ENCODE results near the gene CIB2.

The CIB2 gene

GRCh38 chr15:78065973-78066946 is 65.0 kb downstream of the CIB2 start:
- no peak for DNase-seq (ENCODE audit: low read depth)

GRCh38 chr15:78065284-78065872 is 65.9 kb downstream of the CIB2 start:
- no peak for DNase-seq (ENCODE audit: low read depth)

GRCh38 chr15:78064544-78064943 is 66.7 kb downstream of the CIB2 start:
- DNase-seq (ENCODE audit: low read depth), result no peak

GRCh38 chr15:78063970-78064385 is 67.3 kb downstream of the CIB2 start:
- DNase-seq (ENCODE audit: low read depth), result no peak

- DNase-seq (ENCODE audit: low read depth), result no peak
These were observed 68.0 kb downstream of the CIB2 start for GRCh38 chr15:78063217-78063616.

- DNase-seq (ENCODE audit: low read depth), result peak; percentile 34
These were observed 69.2 kb downstream of the CIB2 start for GRCh38 chr15:78061963-78062427.

GRCh38 chr15:78060232-78060631 is 71.0 kb downstream of the CIB2 start:
- DNase-seq (ENCODE audit: low read depth), result no peak

- no peak for DNase-seq (ENCODE audit: low read depth)
These were observed 72.0 kb downstream of the CIB2 start for GRCh38 chr15:78059110-78059839.

- no peak for DNase-seq (ENCODE audit: low read depth)
These were observed 72.8 kb downstream of the CIB2 start for GRCh38 chr15:78058401-78058935.

GRCh38 chr15:78057803-78058202 is 73.4 kb downstream of the CIB2 start:
- no peak for DNase-seq (ENCODE audit: low read depth)

GRCh38 chr15:78056714-78057269 is 74.5 kb downstream of the CIB2 start:
- DNase-seq (ENCODE audit: low read depth), result no peak

GRCh38 chr15:78055919-78056713 is 75.1 kb downstream of the CIB2 start:
- DNase-seq (ENCODE audit: low read depth), result no peak

- DNase-seq (ENCODE audit: low read depth), result no peak
These were observed 76.3 kb downstream of the CIB2 start for GRCh38 chr15:78054966-78055365.

Measured in activated gamma-delta T cell treated with anti-CD3 and anti-CD28 coated beads, Interleukin-2, amount 50 U/mL, for 16 hours (primary cell).